Pulmonary artery endothelial cell (primary cell): ENCODE results near the gene LSM11. TPM values are rescaled to one million over a fixed set of nuclear protein-coding genes. Genes with fewer than 3 reads are reported as not detected.

Experiments
- DNase-seq: peaks from one replicate; pipeline ENCODE4 v3.0.0-alpha.2; 2011; ENCODE audit warnings: low read depth, low spot score
- total RNA-seq: library from RNA; depleted of rRNA; stranded (reverse); fragments of >200 nt; gene quantifications from 2 replicates; pipeline ENCODE4 v1.2.3, GENCODE V29; 2014

The LSM11 gene
- total RNA-seq, 1 donor from 2014 or later = 12.1 TPM

GRCh38 chr5:157732596-157733262 lies 10.8 kb upstream of the LSM11 start:
- DNase-seq = no peak

- no peak for DNase-seq
These were observed 9.1 kb upstream of the LSM11 start for GRCh38 chr5:157734436-157734835.

- DNase-seq = no peak
These were observed 7.5 kb upstream of the LSM11 start for GRCh38 chr5:157735991-157736390.

GRCh38 chr5:157739388-157740228 lies 3.9 kb upstream of the LSM11 start:
- no peak for DNase-seq

- no peak for DNase-seq
These were observed 3.3 kb upstream of the LSM11 start for GRCh38 chr5:157740229-157740610.

- DNase-seq = no peak
These were observed 2.4 kb upstream of the LSM11 start for GRCh38 chr5:157741131-157741530.

GRCh38 chr5:157744051-157745011 lies 819 bp downstream of the LSM11 start:
- no peak for DNase-seq

- DNase-seq = no peak
These were observed 1.5 kb downstream of the LSM11 start for GRCh38 chr5:157745041-157745456.

- DNase-seq = no peak
These were observed 3.7 kb downstream of the LSM11 start for GRCh38 chr5:157747173-157747740.

- no peak for DNase-seq
These were observed 4.5 kb downstream of the LSM11 start for GRCh38 chr5:157747766-157748700.

- DNase-seq = no peak
These were observed 5.4 kb downstream of the LSM11 start for GRCh38 chr5:157748760-157749461.

GRCh38 chr5:157749462-157749799 lies 5.9 kb downstream of the LSM11 start:
- no peak for DNase-seq

- DNase-seq = no peak
These were observed 6.8 kb downstream of the LSM11 start for GRCh38 chr5:157750320-157750719.

- DNase-seq = no peak
These were observed 12.6 kb downstream of the LSM11 start for GRCh38 chr5:157756122-157756521.

- DNase-seq = no peak
These were observed 15.2 kb downstream of the LSM11 start for GRCh38 chr5:157758706-157759105.

- DNase-seq = peak; percentile 39
These were observed 18.4 kb downstream of the LSM11 start for GRCh38 chr5:157761690-157762621.

GRCh38 chr5:157764531-157764930 lies 21.0 kb downstream of the LSM11 start:
- no peak for DNase-seq

- no peak for DNase-seq
These were observed 22.9 kb downstream of the LSM11 start for GRCh38 chr5:157766442-157766841.

GRCh38 chr5:157766902-157767301 lies 23.4 kb downstream of the LSM11 start:
- DNase-seq = no peak
